ENCODE results near the gene EXT2. TPM values are rescaled to one million over a fixed set of nuclear protein-coding genes. Genes with fewer than 3 reads are reported as not detected.

Gene EXT2
- total RNA-seq, 1 experiment from 2014 or later: 42.8 TPM

DNA sequence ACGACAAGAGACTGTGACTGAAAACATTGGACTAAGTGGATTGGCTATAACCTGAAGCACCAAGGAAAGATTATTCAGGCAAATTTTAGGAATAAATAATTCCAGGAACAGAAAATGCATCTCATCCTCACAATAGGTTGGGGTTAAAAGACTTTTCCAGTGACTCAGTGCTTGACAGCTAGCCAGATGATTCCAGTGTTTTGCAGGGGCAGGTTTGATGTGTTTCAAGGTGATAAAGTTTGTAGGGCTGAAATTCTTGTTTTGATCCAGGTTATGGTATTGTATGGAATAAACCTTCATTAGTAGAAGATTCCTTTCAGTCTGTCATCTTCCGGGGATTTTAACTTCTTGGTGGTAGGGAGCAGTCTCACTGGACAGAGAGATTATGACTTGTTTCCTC lies 2.3 kb downstream of the EXT2 start:
- no peak for ATAC-seq
- Histone ChIP-seq H3K27me3 (ENCODE audit: insufficient read depth, low read length) (no peaks in the 10 kb centered on the region), H3K36me3 (ENCODE audit: control insufficient read depth in 1 of 2, insufficient read depth in 2 of 2, low read length in 2 of 2) (no peaks in the 10 kb centered on the region), H3K4me2 (ENCODE audit: low read length) (no peak overlapping the region), H3K9ac (ENCODE audit: low read length) (no peak overlapping the region), H3K4me1 (ENCODE audit: control insufficient read depth in 1 of 2, insufficient read depth in 2 of 2, low read length in 2 of 2) (peaks cover 3 to 19% of the 10 kb centered on the region in 2 experiments; a peak in 2 of 4 replicates), H3K4me3 (replicated peaks in 1 of 2; ENCODE audit: low read depth in 1 of 2, low read length in 2 of 2) (no peak overlapping the region), H3K9me3 (ENCODE audit: control insufficient read depth in 1 of 2, insufficient read depth in 1 of 2, low read depth in 1 of 2, low read length in 2 of 2) (no peaks in the 10 kb centered on the region), H4K20me1 (ENCODE audit: insufficient read depth) (0 out of 2 replicates have a peak, but pooled peaks cover 5% of the 10 kb centered on the region), H2AFZ (ENCODE audit: low read depth, low read length, poor library complexity, severe bottlenecking) (no peak overlapping the region), H3K27ac (ENCODE audit: low read depth, low read length) (no peak overlapping the region), H3K79me2 (ENCODE audit: insufficient read depth, low read length) (peaks cover 33% of the 10 kb centered on the region), H3K9me2 (ENCODE audit: insufficient read depth) (no peaks in the 10 kb centered on the region)
- intact Hi-C loops (cut with micrococcal nuclease): no loop called here
- CTCF ChIA-PET: no interaction called here
- no peak for TF ChIP-seq SRF (IDR thresholded peaks at IDR 0.05; ENCODE audit: low read depth)
- TF ChIP-seq SIN3A (IDR thresholded peaks at IDR 0.05; ENCODE audit: low read depth): no peak
- no peak for TF ChIP-seq ELF1 (IDR thresholded peaks at IDR 0.05; ENCODE audit: borderline replicate concordance, low read depth)
- TF ChIP-seq, protein P1, sequence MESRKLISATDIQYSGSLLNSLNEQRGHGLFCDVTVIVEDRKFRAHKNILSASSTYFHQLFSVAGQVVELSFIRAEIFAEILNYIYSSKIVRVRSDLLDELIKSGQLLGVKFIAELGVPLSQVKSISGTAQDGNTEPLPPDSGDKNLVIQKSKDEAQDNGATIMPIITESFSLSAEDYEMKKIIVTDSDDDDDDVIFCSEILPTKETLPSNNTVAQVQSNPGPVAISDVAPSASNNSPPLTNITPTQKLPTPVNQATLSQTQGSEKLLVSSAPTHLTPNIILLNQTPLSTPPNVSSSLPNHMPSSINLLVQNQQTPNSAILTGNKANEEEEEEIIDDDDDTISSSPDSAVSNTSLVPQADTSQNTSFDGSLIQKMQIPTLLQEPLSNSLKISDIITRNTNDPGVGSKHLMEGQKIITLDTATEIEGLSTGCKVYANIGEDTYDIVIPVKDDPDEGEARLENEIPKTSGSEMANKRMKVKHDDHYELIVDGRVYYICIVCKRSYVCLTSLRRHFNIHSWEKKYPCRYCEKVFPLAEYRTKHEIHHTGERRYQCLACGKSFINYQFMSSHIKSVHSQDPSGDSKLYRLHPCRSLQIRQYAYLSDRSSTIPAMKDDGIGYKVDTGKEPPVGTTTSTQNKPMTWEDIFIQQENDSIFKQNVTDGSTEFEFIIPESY (IDR thresholded peaks at IDR 0.05; ENCODE audit: extremely low read depth, insufficient replicate concordance, low read length): no peak
- TF ChIP-seq EGR1 (IDR thresholded peaks at IDR 0.05; ENCODE audit: low read depth): no peak
- TF ChIP-seq, protein P2, sequence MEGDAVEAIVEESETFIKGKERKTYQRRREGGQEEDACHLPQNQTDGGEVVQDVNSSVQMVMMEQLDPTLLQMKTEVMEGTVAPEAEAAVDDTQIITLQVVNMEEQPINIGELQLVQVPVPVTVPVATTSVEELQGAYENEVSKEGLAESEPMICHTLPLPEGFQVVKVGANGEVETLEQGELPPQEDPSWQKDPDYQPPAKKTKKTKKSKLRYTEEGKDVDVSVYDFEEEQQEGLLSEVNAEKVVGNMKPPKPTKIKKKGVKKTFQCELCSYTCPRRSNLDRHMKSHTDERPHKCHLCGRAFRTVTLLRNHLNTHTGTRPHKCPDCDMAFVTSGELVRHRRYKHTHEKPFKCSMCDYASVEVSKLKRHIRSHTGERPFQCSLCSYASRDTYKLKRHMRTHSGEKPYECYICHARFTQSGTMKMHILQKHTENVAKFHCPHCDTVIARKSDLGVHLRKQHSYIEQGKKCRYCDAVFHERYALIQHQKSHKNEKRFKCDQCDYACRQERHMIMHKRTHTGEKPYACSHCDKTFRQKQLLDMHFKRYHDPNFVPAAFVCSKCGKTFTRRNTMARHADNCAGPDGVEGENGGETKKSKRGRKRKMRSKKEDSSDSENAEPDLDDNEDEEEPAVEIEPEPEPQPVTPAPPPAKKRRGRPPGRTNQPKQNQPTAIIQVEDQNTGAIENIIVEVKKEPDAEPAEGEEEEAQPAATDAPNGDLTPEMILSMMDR (IDR thresholded peaks at IDR 0.05 in 2 of 3, conservative IDR thresholded peaks at IDR 0.05 in 1 of 3; ENCODE audit: borderline replicate concordance in 1 of 3, insufficient read depth in 1 of 3, low read depth in 2 of 3, low read length in 2 of 3): no peak
- no peak for TF ChIP-seq FOSL1 (IDR thresholded peaks at IDR 0.05; ENCODE audit: low read depth)
- TF ChIP-seq YY1 (IDR thresholded peaks at IDR 0.05; ENCODE audit: extremely low read depth, insufficient replicate concordance, low read depth, low read length): no peak
- TF ChIP-seq TCF7L2 (IDR thresholded peaks at IDR 0.05; ENCODE audit: borderline replicate concordance, extremely low read depth, insufficient read depth, insufficient read length): no peak
- no peak for TF ChIP-seq EZH2phosphoT487 (IDR thresholded peaks at IDR 0.05; ENCODE audit: borderline replicate concordance)
- TF ChIP-seq CBX3 (IDR thresholded peaks at IDR 0.05; ENCODE audit: low read depth): no peak
- no peak for TF ChIP-seq EZH2 (IDR thresholded peaks at IDR 0.05)
- TF ChIP-seq POLR2A (IDR thresholded peaks at IDR 0.05; ENCODE audit: borderline replicate concordance, extremely low read depth, insufficient read depth, insufficient read length): no peak
- no peak for TF ChIP-seq CEBPB (IDR thresholded peaks at IDR 0.05; ENCODE audit: low read depth)
- TF ChIP-seq ZFX (IDR thresholded peaks at IDR 0.05): no peak
- no peak for TF ChIP-seq POLR2AphosphoS5 (IDR thresholded peaks at IDR 0.05; ENCODE audit: low read depth, low read length)
- TF ChIP-seq, protein P3, sequence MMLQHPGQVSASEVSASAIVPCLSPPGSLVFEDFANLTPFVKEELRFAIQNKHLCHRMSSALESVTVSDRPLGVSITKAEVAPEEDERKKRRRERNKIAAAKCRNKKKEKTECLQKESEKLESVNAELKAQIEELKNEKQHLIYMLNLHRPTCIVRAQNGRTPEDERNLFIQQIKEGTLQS (IDR thresholded peaks at IDR 0.05): no peak
- TF ChIP-seq, protein P4, sequence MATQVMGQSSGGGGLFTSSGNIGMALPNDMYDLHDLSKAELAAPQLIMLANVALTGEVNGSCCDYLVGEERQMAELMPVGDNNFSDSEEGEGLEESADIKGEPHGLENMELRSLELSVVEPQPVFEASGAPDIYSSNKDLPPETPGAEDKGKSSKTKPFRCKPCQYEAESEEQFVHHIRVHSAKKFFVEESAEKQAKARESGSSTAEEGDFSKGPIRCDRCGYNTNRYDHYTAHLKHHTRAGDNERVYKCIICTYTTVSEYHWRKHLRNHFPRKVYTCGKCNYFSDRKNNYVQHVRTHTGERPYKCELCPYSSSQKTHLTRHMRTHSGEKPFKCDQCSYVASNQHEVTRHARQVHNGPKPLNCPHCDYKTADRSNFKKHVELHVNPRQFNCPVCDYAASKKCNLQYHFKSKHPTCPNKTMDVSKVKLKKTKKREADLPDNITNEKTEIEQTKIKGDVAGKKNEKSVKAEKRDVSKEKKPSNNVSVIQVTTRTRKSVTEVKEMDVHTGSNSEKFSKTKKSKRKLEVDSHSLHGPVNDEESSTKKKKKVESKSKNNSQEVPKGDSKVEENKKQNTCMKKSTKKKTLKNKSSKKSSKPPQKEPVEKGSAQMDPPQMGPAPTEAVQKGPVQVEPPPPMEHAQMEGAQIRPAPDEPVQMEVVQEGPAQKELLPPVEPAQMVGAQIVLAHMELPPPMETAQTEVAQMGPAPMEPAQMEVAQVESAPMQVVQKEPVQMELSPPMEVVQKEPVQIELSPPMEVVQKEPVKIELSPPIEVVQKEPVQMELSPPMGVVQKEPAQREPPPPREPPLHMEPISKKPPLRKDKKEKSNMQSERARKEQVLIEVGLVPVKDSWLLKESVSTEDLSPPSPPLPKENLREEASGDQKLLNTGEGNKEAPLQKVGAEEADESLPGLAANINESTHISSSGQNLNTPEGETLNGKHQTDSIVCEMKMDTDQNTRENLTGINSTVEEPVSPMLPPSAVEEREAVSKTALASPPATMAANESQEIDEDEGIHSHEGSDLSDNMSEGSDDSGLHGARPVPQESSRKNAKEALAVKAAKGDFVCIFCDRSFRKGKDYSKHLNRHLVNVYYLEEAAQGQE (IDR thresholded peaks at IDR 0.05; ENCODE audit: low read depth): no peak
- DNase-seq (ENCODE audit: low read depth, low spot score): no peak
- POLR2A ChIA-PET: no interaction called here
- RAD21 ChIA-PET (ENCODE audit: low non-redundant PET in 1 of 2, low total read pairs in 2 of 2, uncharacterized antibody in 2 of 2, unreplicated experiment in 2 of 2): no interaction called here
- no TSS peak for BruUV-seq (replicated peaks)
